ENCODE results near the gene AHRR. TPM values are rescaled to one million over a fixed set of nuclear protein-coding genes. Genes with fewer than 3 reads are reported as not detected.
A peak's percentile ranks its signal among the peaks of the same experiment; 100 is the strongest.

AHRR gene
- total RNA-seq, 4 donors from 2014 or later, result 1.3 to 8.8 (median 1.5) TPM

DNA sequence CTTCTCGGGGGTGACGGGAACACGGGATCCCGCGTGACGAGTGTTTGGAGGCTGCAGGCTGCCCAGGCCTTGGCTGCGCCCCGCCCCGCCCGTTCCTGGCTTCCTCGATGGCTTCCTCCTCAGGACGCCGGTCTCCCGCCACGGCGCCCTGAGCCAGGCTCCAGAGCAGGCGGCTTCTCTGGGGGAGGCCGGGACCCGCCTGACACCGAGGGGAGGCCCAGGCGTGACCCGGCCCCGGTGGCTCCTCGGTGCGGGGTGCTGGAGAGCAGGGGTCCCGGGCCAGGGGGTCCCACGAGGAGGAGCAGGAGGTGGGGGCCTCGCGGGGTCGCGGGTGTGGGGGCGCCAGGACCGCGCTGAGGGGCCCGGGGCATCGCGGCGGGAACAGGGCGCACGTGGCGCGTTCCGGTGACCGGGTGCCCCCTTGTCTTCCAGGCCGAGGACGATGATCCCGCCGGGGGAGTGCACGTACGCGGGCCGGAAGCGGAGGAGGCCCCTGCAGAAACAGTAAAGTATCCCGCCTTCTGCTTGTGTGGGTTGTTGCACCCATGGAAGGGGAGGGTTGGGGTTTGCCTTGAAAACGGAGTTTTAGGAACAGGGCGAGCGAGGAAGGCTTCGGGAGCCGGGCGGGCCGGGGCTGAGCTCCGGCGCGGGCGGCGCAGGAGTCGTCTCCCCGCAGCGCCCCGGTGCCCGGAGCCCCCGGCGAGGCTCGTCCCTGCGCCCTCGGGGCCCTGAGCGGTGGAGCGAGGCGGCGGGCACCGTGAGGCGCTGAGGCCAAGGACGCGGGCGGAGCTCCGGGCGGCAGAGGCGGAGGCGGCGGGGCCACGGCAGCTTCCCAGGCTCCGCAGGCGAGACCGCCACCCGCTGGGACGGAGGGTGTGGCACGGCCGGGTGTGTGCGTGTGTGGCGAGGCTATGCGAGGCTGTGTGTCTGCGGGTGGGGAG lies 22.2 kb downstream of the AHRR start:
- intact Hi-C loops (cut with DNase I; ENCODE audit: low total_unique reads) (no loop called here), in situ Hi-C loops (cut with MboI; ENCODE audit: low pct_ligation_motif_present in 1 of 4, low pct_unique_long_range_greater_than_20kb in 1 of 4, low sequenced_read_pairs in 3 of 4) (no loop called here)
- TF ChIP-seq POLR2AphosphoS5 (IDR thresholded peaks at IDR 0.05) (no peak), EP300 (IDR thresholded peaks at IDR 0.05; ENCODE audit: low read depth) (no peak), POLR2A (IDR thresholded peaks at IDR 0.05) (no peak)
- TF ChIP-seq, protein P1, sequence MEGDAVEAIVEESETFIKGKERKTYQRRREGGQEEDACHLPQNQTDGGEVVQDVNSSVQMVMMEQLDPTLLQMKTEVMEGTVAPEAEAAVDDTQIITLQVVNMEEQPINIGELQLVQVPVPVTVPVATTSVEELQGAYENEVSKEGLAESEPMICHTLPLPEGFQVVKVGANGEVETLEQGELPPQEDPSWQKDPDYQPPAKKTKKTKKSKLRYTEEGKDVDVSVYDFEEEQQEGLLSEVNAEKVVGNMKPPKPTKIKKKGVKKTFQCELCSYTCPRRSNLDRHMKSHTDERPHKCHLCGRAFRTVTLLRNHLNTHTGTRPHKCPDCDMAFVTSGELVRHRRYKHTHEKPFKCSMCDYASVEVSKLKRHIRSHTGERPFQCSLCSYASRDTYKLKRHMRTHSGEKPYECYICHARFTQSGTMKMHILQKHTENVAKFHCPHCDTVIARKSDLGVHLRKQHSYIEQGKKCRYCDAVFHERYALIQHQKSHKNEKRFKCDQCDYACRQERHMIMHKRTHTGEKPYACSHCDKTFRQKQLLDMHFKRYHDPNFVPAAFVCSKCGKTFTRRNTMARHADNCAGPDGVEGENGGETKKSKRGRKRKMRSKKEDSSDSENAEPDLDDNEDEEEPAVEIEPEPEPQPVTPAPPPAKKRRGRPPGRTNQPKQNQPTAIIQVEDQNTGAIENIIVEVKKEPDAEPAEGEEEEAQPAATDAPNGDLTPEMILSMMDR (IDR thresholded peaks at IDR 0.05), result no peak
- DNase-seq, result peak; percentile 65
- H3K27ac ChIP-seq, result peak overlapping the region in 2 of 4 donors; percentile 32 to 48
- H3K9me3 ChIP-seq, result no peaks in the 10 kb centered on the region
- H3K36me3 ChIP-seq, result no peaks in the 10 kb centered on the region
- WGBS, 2 donors (ENCODE audit: low coverage in 1 of 2), result 48% methylated on average over 44 of the region's 102 CpGs; no CpG with 5 or more reads in 1 of the 2 donors
- H3K4me1 ChIP-seq, result peaks cover 0 to 9% (median 6%) of the 10 kb centered on the region in 4 donors
- peak overlapping the region; percentile 8 to 58 (median 40) for H3K4me3 ChIP-seq
- no peaks in the 10 kb centered on the region for H3K27me3 ChIP-seq

DNA sequence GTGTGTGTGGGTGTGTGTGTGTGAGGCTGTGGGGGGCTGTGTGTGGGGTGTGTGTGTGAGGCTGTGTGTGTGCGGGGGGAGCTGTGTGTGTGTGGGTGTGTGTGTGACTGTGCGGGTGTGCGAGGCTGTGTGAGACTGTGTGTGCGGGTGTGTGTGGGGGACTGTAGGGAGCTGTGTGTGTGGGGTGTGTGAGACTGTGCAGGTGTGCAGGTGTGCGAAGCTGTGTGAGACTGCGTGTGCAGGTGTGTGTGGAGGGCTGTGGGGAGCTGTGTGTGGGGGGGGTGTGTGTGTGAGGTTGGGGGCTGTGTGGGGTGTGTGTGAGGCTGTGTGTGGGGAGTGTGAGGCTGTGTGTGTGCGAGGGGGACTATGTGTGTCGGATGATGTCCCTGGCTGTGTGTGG lies 23.2 kb downstream of the AHRR start:
- WGBS, 2 donors (ENCODE audit: low coverage in 1 of 2), result 98 to 100% methylated on average over 1 to 6 of the region's 8 CpGs
- in situ Hi-C loops (cut with MboI; ENCODE audit: low pct_ligation_motif_present in 1 of 4, low pct_unique_long_range_greater_than_20kb in 1 of 4, low sequenced_read_pairs in 3 of 4), result no loop called here

DNA sequence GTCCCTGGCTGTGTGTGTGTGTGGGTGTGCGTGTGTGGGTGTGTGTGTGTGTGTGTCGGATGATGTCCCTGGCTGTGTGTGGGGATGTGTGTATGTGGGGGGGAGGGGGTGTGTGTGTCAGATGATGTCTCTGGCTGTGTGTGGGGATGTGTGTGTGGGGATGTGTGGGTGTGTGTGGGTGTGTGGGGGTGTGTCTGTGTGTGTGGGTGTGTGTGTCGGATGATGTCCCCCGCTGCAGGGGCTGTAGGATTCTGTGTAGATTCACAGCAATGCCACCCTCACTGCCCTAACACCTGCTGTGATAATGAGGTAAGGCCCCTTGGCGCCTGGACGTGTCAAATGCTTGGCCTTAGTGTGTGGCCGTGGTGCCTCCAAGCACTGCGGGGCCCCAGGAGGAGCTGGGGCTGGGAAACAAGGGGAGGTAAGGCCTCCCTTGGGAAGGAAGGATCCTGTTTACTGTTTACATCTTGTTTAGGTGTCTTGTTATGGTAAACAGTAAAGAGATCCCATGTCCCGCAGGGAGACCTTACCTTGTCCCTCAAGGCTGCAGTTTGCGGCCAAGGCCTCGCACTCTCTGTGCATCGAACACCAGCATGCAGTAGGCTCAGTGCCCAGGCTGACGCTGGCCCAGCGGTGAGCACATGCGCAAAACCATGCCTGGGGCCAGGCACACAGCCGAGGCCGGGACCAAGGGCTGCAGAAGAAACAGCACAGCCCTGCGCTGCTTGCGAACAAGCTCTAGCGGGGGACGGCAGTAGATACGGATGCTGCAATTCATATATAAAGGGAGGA lies 24.1 kb downstream of the AHRR start:
- no peak for TF ChIP-seq POLR2AphosphoS5 (IDR thresholded peaks at IDR 0.05)
- Histone ChIP-seq H3K27ac (no peak overlapping the region), H3K27me3 (peaks cover 3% of the 10 kb centered on the region), H3K4me3 (no peak overlapping the region), H3K9me3 (no peaks in the 10 kb centered on the region), H3K36me3 (no peaks in the 10 kb centered on the region), H3K4me1 (peaks cover 0 to 9% (median 6%) of the 10 kb centered on the region in 4 donors)
- in situ Hi-C loops (cut with MboI; ENCODE audit: low pct_ligation_motif_present in 1 of 4, low pct_unique_long_range_greater_than_20kb in 1 of 4, low sequenced_read_pairs in 3 of 4) (no loop called here), intact Hi-C loops (cut with DNase I; ENCODE audit: low total_unique reads) (no loop called here)
- WGBS, 2 donors (ENCODE audit: low coverage in 1 of 2), result 80 to 90% methylated on average over 4 to 22 of the region's 22 CpGs
- DNase-seq, result no peak

More for the DNA sequence above, 23.2 kb downstream of the AHRR start:
- Histone ChIP-seq H3K4me3 (no peak overlapping the region), H3K27ac (no peak overlapping the region), H3K4me1 (peaks cover 0 to 9% (median 6%) of the 10 kb centered on the region in 4 donors), H3K9me3 (no peaks in the 10 kb centered on the region), H3K36me3 (no peaks in the 10 kb centered on the region), H3K27me3 (no peaks in the 10 kb centered on the region)
- intact Hi-C loops (cut with DNase I; ENCODE audit: low total_unique reads), result no loop called here
- no peak for DNase-seq
- TF ChIP-seq POLR2A (IDR thresholded peaks at IDR 0.05), result no peak

DNA sequence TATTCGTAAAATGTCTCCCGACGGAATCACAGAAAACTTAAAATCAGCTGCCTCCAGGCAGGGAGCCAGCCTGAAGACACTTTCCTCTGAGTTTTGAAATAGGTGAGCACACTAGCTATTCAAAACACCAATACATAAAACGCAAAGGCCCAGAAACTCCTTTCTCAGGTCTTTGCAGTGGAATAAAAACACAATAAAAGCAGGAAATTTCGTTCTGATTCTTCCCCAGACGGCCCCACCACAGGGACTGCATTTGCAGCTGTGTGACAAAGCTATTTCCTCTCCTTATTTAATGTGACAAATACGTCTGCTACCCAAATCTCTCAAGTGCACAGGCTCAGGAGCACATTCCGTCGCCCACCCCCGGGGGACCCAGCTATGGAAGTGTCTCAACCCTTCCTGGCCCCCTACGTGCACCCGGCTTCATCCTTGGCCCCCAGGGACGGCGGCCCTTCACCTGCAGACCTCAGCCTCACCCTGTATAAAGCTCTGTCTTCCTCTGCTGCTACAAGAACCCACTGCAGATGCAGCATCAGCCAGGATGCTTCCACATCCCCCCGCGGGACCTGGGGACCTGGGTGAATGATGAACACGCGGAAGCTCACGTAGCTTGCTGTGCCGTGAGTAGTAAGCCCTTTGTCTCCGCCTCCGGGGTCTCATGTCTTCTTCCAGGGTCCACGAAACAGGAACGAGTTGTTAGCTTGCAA lies 24.9 kb downstream of the AHRR start:
- peaks cover 0 to 9% (median 6%) of the 10 kb centered on the region in 4 donors for H3K4me1 ChIP-seq
- H3K27me3 ChIP-seq, result peaks cover 3% of the 10 kb centered on the region
- H3K27ac ChIP-seq, result no peak overlapping the region
- H3K4me3 ChIP-seq, result no peak overlapping the region
- TF ChIP-seq, protein P1 (IDR thresholded peaks at IDR 0.05), result no peak
- TF ChIP-seq POLR2AphosphoS5 (IDR thresholded peaks at IDR 0.05) (no peak), POLR2A (IDR thresholded peaks at IDR 0.05) (no peak), EP300 (IDR thresholded peaks at IDR 0.05; ENCODE audit: low read depth) (no peak)
- no peaks in the 10 kb centered on the region for H3K36me3 ChIP-seq
- 42 to 60% methylated on average over 8 to 24 of the region's 24 CpGs for WGBS, 2 donors (ENCODE audit: low coverage in 1 of 2)
- DNase-seq, result no peak
- in situ Hi-C loops (cut with MboI; ENCODE audit: low pct_ligation_motif_present in 1 of 4, low pct_unique_long_range_greater_than_20kb in 1 of 4, low sequenced_read_pairs in 3 of 4), result no loop called here
- intact Hi-C loops (cut with DNase I; ENCODE audit: low total_unique reads), result no loop called here
- no peaks in the 10 kb centered on the region for H3K9me3 ChIP-seq

All from transverse colon (tissue), 4 donors.